ENCODE results near the gene YPEL1.

The YPEL1 gene

DNA sequence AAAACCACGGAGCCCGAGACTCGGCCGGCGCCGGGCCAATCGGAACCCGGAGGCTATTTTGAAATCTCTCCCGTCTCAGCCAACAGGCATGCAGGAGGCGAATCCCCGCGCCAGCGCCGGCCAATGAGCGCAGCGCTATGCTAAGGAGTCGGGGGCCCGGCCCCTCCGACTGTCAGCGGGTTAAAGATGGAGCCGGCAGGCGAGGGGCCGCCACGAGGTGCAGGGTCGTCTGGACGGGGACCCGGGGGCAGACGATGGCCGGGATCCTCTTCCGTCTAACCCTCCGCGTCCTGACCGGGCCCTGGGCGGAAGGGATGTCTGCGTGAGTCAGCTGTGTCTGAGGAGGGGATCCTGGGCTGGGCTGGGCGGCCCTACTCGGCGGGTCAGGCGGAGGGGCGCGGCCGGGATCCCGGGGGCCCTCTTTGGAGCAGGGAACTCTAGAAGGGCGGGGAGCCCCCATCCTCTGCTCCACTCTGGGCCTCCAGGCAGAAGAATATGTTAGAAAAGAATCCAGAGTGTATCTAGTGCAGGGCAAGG is 83.5 kb downstream of the YPEL1 start:
- peak; percentile 93 for DNase-seq

DNA sequence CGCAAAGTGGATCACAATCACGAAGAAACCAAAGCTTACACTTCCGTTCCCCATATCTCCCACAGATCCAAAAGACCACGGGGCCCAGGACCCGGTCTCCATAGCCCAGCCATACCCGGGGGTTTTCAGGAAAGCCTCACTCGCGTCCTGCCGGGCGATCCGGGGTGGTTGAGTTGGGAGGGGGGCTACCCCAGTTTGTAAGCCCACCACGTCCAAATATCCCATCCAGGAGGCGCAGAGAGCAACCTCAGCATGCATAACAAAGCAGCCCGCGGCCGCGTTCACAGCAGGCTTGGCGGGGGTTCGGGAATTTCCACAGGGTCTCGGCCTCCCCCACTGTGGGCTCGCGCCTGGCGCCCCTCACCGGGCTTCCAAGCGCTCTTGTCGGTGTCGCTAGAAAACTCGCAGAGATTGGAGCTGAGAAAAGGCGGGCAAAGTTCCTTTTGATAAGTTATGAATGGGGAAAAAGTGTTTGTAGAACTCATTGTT is 84.0 kb downstream of the YPEL1 start:
- DNase-seq = no peak

DNA sequence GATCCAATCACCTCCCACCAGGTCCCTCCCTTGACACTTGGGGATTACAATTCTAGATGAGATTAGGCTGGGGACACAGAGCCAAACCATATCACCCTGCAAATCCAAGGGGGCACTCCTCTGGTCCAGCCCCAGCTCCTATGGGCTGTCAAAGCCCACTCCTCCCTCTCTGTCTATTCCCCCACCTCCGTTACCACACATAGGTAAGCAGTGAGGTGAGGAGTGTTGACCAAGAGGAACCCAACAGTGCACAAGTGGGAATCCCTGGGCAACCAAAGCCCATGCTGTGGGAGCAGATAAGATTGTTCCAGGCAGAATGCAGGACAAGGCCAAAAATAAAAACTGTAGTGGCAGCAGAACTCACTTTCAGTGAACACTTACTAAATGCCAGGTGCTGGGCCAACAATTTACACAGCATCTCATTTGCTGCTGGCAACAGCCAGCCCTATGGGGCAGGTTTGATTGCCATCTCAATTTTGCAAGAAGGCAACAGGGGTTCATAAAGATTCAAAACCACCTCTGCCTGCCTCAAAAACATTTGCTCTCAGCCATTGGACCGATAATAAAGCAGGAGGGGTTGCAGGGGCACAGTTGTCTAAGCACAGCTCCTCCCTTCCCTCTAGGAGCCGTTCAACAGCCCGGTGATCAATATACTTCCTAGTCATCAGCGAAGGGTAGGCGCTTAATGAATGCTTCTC is 84.6 kb downstream of the YPEL1 start:
- DNase-seq = no peak

DNA sequence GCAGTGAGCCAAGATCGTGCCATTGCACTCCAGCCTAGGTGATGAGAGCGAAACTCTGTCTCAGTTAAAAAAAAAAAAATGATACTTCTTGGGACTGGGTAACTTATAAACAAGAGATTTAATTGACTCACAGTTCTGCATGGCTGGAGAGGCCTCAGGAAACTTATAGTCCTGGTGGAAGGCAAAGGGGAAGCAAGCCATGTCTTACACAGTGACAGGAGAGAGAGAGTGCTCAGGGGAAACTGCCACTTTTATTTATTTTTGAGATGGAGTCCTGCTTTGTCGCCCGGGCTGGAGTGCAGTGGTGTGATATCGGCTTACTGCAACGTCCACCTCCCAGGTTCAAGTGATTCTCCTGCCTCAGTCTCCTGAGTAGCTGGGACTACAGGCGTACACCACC is 85.3 kb downstream of the YPEL1 start:
- no peak for DNase-seq

Measured in stimulated activated CD8-positive, alpha-beta memory T cell treated with anti-CD3 and anti-CD28 coated beads, Interleukin-4, amount 100 ng/mL, for 48 hours (primary cell).